ENCODE results near the gene PIM3.

PIM3 gene

DNA sequence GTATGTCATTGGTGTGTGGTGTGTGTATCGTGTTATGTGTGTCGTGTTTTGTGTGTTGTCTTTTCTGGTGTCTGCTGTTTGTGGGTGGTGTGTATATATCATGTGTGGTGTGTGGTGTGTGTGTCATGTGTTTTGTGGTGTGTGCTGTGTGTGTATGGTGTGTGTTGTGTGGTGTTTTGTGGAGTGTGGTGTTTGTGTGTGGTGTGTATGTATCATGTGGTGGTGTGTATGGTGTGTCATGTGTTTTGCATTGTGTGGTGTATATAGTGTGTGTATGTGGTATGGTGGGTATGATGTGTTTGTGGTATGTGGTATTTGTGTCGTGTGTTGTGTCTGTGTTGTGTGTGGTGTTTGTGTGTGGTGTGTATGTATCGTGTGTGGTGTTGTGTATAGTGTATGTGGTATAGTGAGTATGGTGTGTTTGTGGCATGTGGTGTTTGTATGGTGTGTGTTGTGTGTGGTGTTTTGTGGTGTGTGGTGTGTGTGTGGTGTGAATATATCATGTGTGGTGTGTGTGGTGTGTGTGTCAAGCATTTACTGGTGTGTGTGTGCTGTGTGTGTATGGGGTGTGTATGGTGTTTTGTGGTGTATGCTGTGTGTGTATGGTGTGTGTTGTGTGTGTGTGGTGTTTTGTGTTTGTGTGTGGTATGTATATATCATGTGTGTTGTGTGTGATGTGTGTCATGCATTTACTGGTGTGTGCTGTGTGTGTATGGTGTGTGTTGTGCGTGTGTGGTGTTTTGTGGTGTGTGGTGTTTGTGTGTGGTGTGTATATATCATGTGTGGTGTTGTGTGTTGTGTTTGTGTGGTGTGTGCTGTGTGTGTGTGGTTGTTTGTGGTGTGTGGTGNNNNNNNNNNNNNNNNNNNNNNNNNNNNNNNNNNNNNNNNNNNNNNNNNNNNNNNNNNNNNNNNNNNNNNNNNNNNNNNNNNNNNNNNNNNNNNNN lies 12.7 kb downstream of the PIM3 start:
- H3K4me3 ChIP-seq (ENCODE audit: insufficient read depth, low read length, poor library complexity, severe bottlenecking) = no peak overlapping the region
- H3K4me2 ChIP-seq (ENCODE audit: low read depth, low read length, poor library complexity, severe bottlenecking) = no peak overlapping the region
- TF ChIP-seq EZH2phosphoT487 (conservative IDR thresholded peaks at IDR 0.05; ENCODE audit: low read length) (no peak), CTCF (IDR thresholded peaks at IDR 0.05; ENCODE audit: insufficient read depth, low read length, poor library complexity, severe bottlenecking) (no peak)

GRCh38 chr22:49975543-49976389 lies 15.2 kb downstream of the PIM3 start:
- no peak for TF ChIP-seq EZH2phosphoT487 (conservative IDR thresholded peaks at IDR 0.05; ENCODE audit: low read length)
- TF ChIP-seq CTCF (IDR thresholded peaks at IDR 0.05; ENCODE audit: insufficient read depth, low read length, poor library complexity, severe bottlenecking) = no peak

More for the DNA sequence above, 12.7 kb downstream of the PIM3 start:
- Histone ChIP-seq H3K79me2 (ENCODE audit: insufficient read depth, low read length) (no peaks in the 10 kb centered on the region), H3F3A (ENCODE audit: insufficient read depth) (peaks cover 19% of the 10 kb centered on the region), H3K9me3 (ENCODE audit: insufficient read depth, low read length) (no peaks in the 10 kb centered on the region), H4K20me1 (ENCODE audit: low read depth, low read length) (no peaks in the 10 kb centered on the region), H2AFZ (ENCODE audit: low read depth, low read length, severe bottlenecking) (no peak overlapping the region), H3K9ac (ENCODE audit: low read length) (no peak overlapping the region), H3K36me3 (ENCODE audit: low read length) (no peaks in the 10 kb centered on the region), H3K27ac (ENCODE audit: low read depth, low read length) (no peak overlapping the region), H3K9me2 (replicated peaks; ENCODE audit: insufficient read depth, low read length) (no peaks in the 10 kb centered on the region), H3K27me3 (ENCODE audit: low read length) (no peaks in the 10 kb centered on the region)

GRCh38 chr22:49976439-49977175 lies 16.0 kb downstream of the PIM3 start:
- Histone ChIP-seq H3F3A (ENCODE audit: insufficient read depth) (peaks cover 15% of the 10 kb centered on the region), H3K4me2 (ENCODE audit: low read depth, low read length, poor library complexity, severe bottlenecking) (no peak overlapping the region), H2AFZ (ENCODE audit: low read depth, low read length, severe bottlenecking) (no peak overlapping the region), H3K36me3 (ENCODE audit: low read length) (no peaks in the 10 kb centered on the region), H3K27me3 (ENCODE audit: low read length) (no peaks in the 10 kb centered on the region), H3K4me3 (ENCODE audit: insufficient read depth, low read length, poor library complexity, severe bottlenecking) (no peak overlapping the region), H3K9ac (ENCODE audit: low read length) (no peak overlapping the region), H3K27ac (ENCODE audit: low read depth, low read length) (peak overlapping the region; percentile 6; the same call in 1 of the 2 replicates), H3K9me2 (replicated peaks; ENCODE audit: insufficient read depth, low read length) (no peaks in the 10 kb centered on the region), H4K20me1 (ENCODE audit: low read depth, low read length) (no peaks in the 10 kb centered on the region), H3K79me2 (ENCODE audit: insufficient read depth, low read length) (no peaks in the 10 kb centered on the region), H3K9me3 (ENCODE audit: insufficient read depth, low read length) (no peaks in the 10 kb centered on the region)
- TF ChIP-seq CTCF (IDR thresholded peaks at IDR 0.05; ENCODE audit: insufficient read depth, low read length, poor library complexity, severe bottlenecking) (no peak), EZH2phosphoT487 (conservative IDR thresholded peaks at IDR 0.05; ENCODE audit: low read length) (no peak)

More at GRCh38 chr22:49975543-49976389, 15.2 kb downstream of the PIM3 start:
- H3K9ac ChIP-seq (ENCODE audit: low read length) = no peak overlapping the region
- no peak overlapping the region for H3K4me3 ChIP-seq (ENCODE audit: insufficient read depth, low read length, poor library complexity, severe bottlenecking)
- H3K9me3 ChIP-seq (ENCODE audit: insufficient read depth, low read length) = no peaks in the 10 kb centered on the region
- H3K79me2 ChIP-seq (ENCODE audit: insufficient read depth, low read length) = no peaks in the 10 kb centered on the region
- H3K27me3 ChIP-seq (ENCODE audit: low read length) = no peaks in the 10 kb centered on the region
- H3K36me3 ChIP-seq (ENCODE audit: low read length) = no peaks in the 10 kb centered on the region
- H3K9me2 ChIP-seq (replicated peaks; ENCODE audit: insufficient read depth, low read length) = no peaks in the 10 kb centered on the region
- H2AFZ ChIP-seq (ENCODE audit: low read depth, low read length, severe bottlenecking) = no peak overlapping the region
- no peak overlapping the region for H3K4me2 ChIP-seq (ENCODE audit: low read depth, low read length, poor library complexity, severe bottlenecking)
- H4K20me1 ChIP-seq (ENCODE audit: low read depth, low read length) = no peaks in the 10 kb centered on the region
- H3F3A ChIP-seq (ENCODE audit: insufficient read depth) = peaks cover 15% of the 10 kb centered on the region
- peak overlapping the region; percentile 6; the same call in 1 of the 2 replicates for H3K27ac ChIP-seq (ENCODE audit: low read depth, low read length)

Data from SU-DHL-6 (cell line).